Measurements from ENCODE around the gene RTL1.

The RTL1 gene

GRCh38 chr14:100910888-100911664 lies 7.6 kb upstream of the RTL1 start:
- H3K4me3 ChIP-seq (ENCODE audit: low read depth, low read length) = no peak overlapping the region
- no peak for DNase-seq (ENCODE audit: low read depth)
- TF ChIP-seq CTCF (IDR thresholded peaks at IDR 0.05; ENCODE audit: low read depth, low read length, missing control alignments) = no peak

DNA sequence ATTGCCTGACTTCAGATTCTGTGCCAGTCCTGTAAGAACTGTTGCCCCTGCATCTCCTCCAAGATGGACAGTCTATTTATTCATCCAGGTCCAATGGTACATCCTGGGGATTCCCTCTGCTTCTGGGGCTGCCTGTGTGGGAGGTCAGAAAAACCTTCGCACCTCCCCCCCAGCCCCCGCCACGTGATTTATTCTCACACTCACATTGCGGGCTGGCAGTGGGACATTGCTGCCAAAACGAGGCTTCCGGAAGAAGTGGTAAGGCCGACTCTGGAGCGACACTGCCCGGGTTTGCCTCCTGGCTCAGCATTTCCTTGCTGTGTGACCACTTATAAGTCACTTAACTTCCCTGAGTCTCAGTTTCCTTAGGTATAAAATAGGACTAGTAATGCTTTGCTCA lies 5.9 kb upstream of the RTL1 start:
- no peak for TF ChIP-seq CTCF (IDR thresholded peaks at IDR 0.05; ENCODE audit: low read depth, low read length, missing control alignments)
- H3K4me3 ChIP-seq (ENCODE audit: low read depth, low read length) = no peak overlapping the region
- no peak for DNase-seq (ENCODE audit: low read depth)

GRCh38 chr14:100907240-100907639 lies 3.7 kb upstream of the RTL1 start:
- no peak for DNase-seq (ENCODE audit: low read depth)
- TF ChIP-seq CTCF (IDR thresholded peaks at IDR 0.05; ENCODE audit: low read depth, low read length, missing control alignments) = no peak
- no peak overlapping the region for H3K4me3 ChIP-seq (ENCODE audit: low read depth, low read length)

DNA sequence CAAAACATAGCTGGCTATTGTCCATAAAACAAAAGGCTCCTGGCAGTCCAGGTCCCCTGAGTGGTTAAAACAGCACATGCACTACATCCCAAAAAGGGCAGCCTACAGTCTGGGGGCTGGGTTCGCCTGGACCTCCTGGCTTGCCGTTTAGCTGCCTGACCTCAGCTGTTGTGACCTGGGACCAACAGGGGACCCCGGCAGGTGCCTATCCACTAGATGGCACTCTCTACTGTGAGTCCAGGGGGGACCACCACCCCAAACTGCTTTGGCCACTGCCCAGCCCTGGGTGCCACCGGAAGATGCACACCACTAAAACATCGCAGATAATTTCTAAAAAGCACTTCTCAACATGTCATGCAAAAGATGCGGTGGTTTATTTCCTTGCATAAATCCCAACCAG lies 2.9 kb upstream of the RTL1 start:
- H3K4me3 ChIP-seq (ENCODE audit: low read depth, low read length) = no peak overlapping the region
- peak; percentile 10 for TF ChIP-seq CTCF (IDR thresholded peaks at IDR 0.05; ENCODE audit: low read depth, low read length, missing control alignments)
- no peak for DNase-seq (ENCODE audit: low read depth)

DNA sequence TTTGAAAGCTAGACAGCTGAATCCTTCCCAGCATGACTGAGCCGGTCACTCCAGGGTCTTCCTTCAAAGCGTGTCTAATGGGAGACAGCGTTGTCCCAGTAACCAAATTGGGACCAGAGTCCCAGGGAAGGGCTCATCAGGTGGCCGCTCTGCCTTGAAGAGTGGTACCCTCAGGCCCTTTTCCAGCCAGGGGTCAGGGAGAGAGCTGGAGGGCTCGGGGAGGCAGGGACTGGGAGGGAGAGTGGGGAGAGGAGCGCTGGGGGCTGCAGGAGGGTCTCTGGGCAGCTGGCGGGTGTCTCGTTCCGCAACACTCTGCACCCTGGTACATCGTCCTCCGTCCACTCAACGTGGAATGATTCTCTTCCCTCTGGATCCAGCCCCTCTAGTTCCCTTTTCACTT lies 1.6 kb upstream of the RTL1 start:
- no peak for DNase-seq (ENCODE audit: low read depth)
- H3K4me3 ChIP-seq (ENCODE audit: low read depth, low read length) = no peak overlapping the region
- TF ChIP-seq CTCF (IDR thresholded peaks at IDR 0.05; ENCODE audit: low read depth, low read length, missing control alignments) = no peak

- DNase-seq (ENCODE audit: low read depth) = no peak
- H3K4me3 ChIP-seq (ENCODE audit: low read depth, low read length) = no peak overlapping the region
- TF ChIP-seq CTCF (IDR thresholded peaks at IDR 0.05; ENCODE audit: low read depth, low read length, missing control alignments) = no peak
Observed at GRCh38 chr14:100904307-100905087, 975 bp upstream of the RTL1 start.

Measured in GM12864 (cell line).